K562 (cell line): Measurements from ENCODE around the gene ST6GALNAC3. TPM values are rescaled to one million over a fixed set of nuclear protein-coding genes. Genes with fewer than 3 reads are reported as not detected.

Experiments
- DLX4 ChIP-seq: fragments of 250-450 bp; sonication (Bioruptor Pico); IDR thresholded peaks from 2 replicates; pipeline ENCODE4 v1.6.1; 2021; ENCODE audit warnings: mild to moderate bottlenecking
- REST ChIP-seq, 2 experiments: fragments of 450-650 bp; formaldehyde crosslinking in 1 of 2; IDR thresholded peaks; 2 replicates each; pipeline versions ENCODE4 v1.4.0 to v1.6.1; 2014 to 2020; ENCODE audit warnings: mild to moderate bottlenecking in 2 of 2, borderline replicate concordance in 1 of 2, low read depth in 1 of 2
- polyA plus RNA-seq, 8 experiments: library from polyadenylated mRNA; depleted of rRNA in 4 of 8; stranded (reverse) in 5 of 8; unstranded in 3 of 8; fragments of >200 nt; fragmentation: Nextera tagmentation in 2 of 8; fragmentation: Illumina TruSeq in 1 of 8; extraction: Ambion mirVana in 2 of 8; extraction: Trizol in 1 of 8; gene quantifications; 2 replicates each; pipeline versions ENCODE4 v1.2.1 to v1.2.3, GENCODE V29; 2011 to 2014; ENCODE audit warnings: inconsistent platforms in 1 of 8, missing spikeins in 1 of 8
- total RNA-seq, 7 experiments: library from RNA; depleted of rRNA in 6 of 7; stranded (reverse); fragments of >200 nt in 6 of 7; fragmentation: Illumina TruSeq in 2 of 7; extraction: Trizol in 2 of 7; gene quantifications; 2 replicates each; pipeline versions ENCODE4 v1.2.1 to v1.2.3, GENCODE V29; 2011 to 2021; ENCODE audit warnings: low replicate concordance in 1 of 7

ST6GALNAC3 gene
- total and polyA plus RNA-seq, 9 of the 15 experiments (the other 6 are each of a cell fraction or from before 2014, with no cell fraction given): 0.04 to 0.29 (median 0.18) TPM; not detected in 6

GRCh38 chr1:76146184-76146583, 71.6 kb downstream of the ST6GALNAC3 start (continued):
- no peak for TF ChIP-seq REST (IDR thresholded peaks at IDR 0.05; ENCODE audit: borderline replicate concordance)
- TF ChIP-seq REST (CRISPR knock-in tag; IDR thresholded peaks at IDR 0.05; ENCODE audit: low read depth): no peak
- no peak for TF ChIP-seq DLX4 (CRISPR knock-in tag)
